Measurements from ENCODE around the gene SUN1. TPM values are rescaled to one million over a fixed set of nuclear protein-coding genes. Genes with fewer than 3 reads are reported as not detected.

The SUN1 gene
- total RNA-seq, 1 experiment from 2014 or later: 181 TPM

GRCh38 chr7:890868-891267 is 58.6 kb downstream of the SUN1 start:
- H3K9me2 ChIP-seq (ENCODE audit: insufficient read depth): no peaks in the 10 kb centered on the region
- no peak overlapping the region for H3K9ac ChIP-seq (ENCODE audit: low read length)
- H3K4me3 ChIP-seq (replicated peaks in 1 of 2; ENCODE audit: low read depth in 1 of 2, low read length in 2 of 2): no peak overlapping the region
- TF ChIP-seq, protein P1, sequence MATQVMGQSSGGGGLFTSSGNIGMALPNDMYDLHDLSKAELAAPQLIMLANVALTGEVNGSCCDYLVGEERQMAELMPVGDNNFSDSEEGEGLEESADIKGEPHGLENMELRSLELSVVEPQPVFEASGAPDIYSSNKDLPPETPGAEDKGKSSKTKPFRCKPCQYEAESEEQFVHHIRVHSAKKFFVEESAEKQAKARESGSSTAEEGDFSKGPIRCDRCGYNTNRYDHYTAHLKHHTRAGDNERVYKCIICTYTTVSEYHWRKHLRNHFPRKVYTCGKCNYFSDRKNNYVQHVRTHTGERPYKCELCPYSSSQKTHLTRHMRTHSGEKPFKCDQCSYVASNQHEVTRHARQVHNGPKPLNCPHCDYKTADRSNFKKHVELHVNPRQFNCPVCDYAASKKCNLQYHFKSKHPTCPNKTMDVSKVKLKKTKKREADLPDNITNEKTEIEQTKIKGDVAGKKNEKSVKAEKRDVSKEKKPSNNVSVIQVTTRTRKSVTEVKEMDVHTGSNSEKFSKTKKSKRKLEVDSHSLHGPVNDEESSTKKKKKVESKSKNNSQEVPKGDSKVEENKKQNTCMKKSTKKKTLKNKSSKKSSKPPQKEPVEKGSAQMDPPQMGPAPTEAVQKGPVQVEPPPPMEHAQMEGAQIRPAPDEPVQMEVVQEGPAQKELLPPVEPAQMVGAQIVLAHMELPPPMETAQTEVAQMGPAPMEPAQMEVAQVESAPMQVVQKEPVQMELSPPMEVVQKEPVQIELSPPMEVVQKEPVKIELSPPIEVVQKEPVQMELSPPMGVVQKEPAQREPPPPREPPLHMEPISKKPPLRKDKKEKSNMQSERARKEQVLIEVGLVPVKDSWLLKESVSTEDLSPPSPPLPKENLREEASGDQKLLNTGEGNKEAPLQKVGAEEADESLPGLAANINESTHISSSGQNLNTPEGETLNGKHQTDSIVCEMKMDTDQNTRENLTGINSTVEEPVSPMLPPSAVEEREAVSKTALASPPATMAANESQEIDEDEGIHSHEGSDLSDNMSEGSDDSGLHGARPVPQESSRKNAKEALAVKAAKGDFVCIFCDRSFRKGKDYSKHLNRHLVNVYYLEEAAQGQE (IDR thresholded peaks at IDR 0.05; ENCODE audit: low read depth): no peak
- no peak for TF ChIP-seq CBX3 (IDR thresholded peaks at IDR 0.05; ENCODE audit: low read depth)
- TF ChIP-seq CEBPB (IDR thresholded peaks at IDR 0.05; ENCODE audit: low read depth): no peak
- no peak for TF ChIP-seq POLR2A (IDR thresholded peaks at IDR 0.05; ENCODE audit: borderline replicate concordance, extremely low read depth, insufficient read depth, insufficient read length)
- no peak for TF ChIP-seq ZNF274 (IDR thresholded peaks at IDR 0.05; ENCODE audit: low read depth, low read length)
- TF ChIP-seq, protein P2, sequence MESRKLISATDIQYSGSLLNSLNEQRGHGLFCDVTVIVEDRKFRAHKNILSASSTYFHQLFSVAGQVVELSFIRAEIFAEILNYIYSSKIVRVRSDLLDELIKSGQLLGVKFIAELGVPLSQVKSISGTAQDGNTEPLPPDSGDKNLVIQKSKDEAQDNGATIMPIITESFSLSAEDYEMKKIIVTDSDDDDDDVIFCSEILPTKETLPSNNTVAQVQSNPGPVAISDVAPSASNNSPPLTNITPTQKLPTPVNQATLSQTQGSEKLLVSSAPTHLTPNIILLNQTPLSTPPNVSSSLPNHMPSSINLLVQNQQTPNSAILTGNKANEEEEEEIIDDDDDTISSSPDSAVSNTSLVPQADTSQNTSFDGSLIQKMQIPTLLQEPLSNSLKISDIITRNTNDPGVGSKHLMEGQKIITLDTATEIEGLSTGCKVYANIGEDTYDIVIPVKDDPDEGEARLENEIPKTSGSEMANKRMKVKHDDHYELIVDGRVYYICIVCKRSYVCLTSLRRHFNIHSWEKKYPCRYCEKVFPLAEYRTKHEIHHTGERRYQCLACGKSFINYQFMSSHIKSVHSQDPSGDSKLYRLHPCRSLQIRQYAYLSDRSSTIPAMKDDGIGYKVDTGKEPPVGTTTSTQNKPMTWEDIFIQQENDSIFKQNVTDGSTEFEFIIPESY (IDR thresholded peaks at IDR 0.05; ENCODE audit: extremely low read depth, insufficient replicate concordance, low read length): no peak
- TF ChIP-seq RAD21 (IDR thresholded peaks at IDR 0.05; ENCODE audit: low read depth): no peak
- TF ChIP-seq YY1 (IDR thresholded peaks at IDR 0.05; ENCODE audit: extremely low read depth, insufficient replicate concordance, low read depth, low read length): no peak
- TF ChIP-seq EZH2 (IDR thresholded peaks at IDR 0.05): no peak
- intact Hi-C loops (cut with micrococcal nuclease): no loop called here
- H3K36me3 ChIP-seq (ENCODE audit: control insufficient read depth in 1 of 2, insufficient read depth in 2 of 2, low read length in 2 of 2): peaks cover 4 to 27% of the 10 kb centered on the region in 2 experiments; a peak in 3 of 4 replicates
- H3K9me3 ChIP-seq (ENCODE audit: control insufficient read depth in 1 of 2, insufficient read depth in 1 of 2, low read depth in 1 of 2, low read length in 2 of 2): no peaks in the 10 kb centered on the region
- no peaks in the 10 kb centered on the region for H3K4me1 ChIP-seq (ENCODE audit: control insufficient read depth in 1 of 2, insufficient read depth in 2 of 2, low read length in 2 of 2)
- no peak overlapping the region for H3K4me2 ChIP-seq (ENCODE audit: low read length)
- POLR2A ChIA-PET: no interaction called here
- no peak overlapping the region for H3K27ac ChIP-seq (ENCODE audit: low read depth, low read length)
- CTCF ChIA-PET: no interaction called here
- RAD21 ChIA-PET (ENCODE audit: low non-redundant PET in 1 of 2, low total read pairs in 2 of 2, uncharacterized antibody in 2 of 2, unreplicated experiment in 2 of 2): no interaction called here
- H4K20me1 ChIP-seq (ENCODE audit: insufficient read depth): no peaks in the 10 kb centered on the region
- DNase-seq (ENCODE audit: low read depth, low spot score) (no peak), ATAC-seq (no peak)
- H2AFZ ChIP-seq (ENCODE audit: low read depth, low read length, poor library complexity, severe bottlenecking): no peak overlapping the region
- BruUV-seq (replicated peaks): no TSS peak
- H3K27me3 ChIP-seq (ENCODE audit: insufficient read depth, low read length): no peaks in the 10 kb centered on the region
- peaks cover 37% of the 10 kb centered on the region for H3K79me2 ChIP-seq (ENCODE audit: insufficient read depth, low read length)
